H1 (cell line): ENCODE measurements around the gene H1-8. TPM values are rescaled to one million over a fixed set of nuclear protein-coding genes. Genes with fewer than 3 reads are reported as not detected.

ENCODE experiments used
- CTCF ChIA-PET: fragments of 300-600 bp; sonication (Branson Sonifier 250); formaldehyde crosslinking; loops from one replicate; lab custom pipeline; 2021; ENCODE audit not compliant: partially characterized antibody; lab: Charles Lee
- POLR2A ChIA-PET: fragments of 300-600 bp; sonication (Branson Sonifier 250); formaldehyde crosslinking; loops from one replicate; lab custom pipeline; 2021; ENCODE audit warnings: inconsistent platforms; ENCODE audit not compliant: partially characterized antibody; lab: Charles Lee
- DNase-seq, 2 experiments: peaks; one replicate each; pipeline versions ENCODE4 v3.0.0 to v3.0.0-alpha.2; 2010 to 2022; ENCODE audit warnings: low spot score in 2 of 2, low read depth in 1 of 2, mixed read lengths in 1 of 2
- FAIRE-seq: peaks from 2 replicates; lab custom pipeline; 2011; peaks lifted over from hg19 to GRCh38; lab: Jason Lieb, UNC
- H2AFZ ChIP-seq: 2 replicates; pipeline ENCODE4 v1.8.1; 2012; ENCODE audit warnings: low read length, inconsistent platforms
- H2AK5ac ChIP-seq: 2 replicates; pipeline ENCODE4 v1.6.1; 2013; ENCODE audit warnings: low read depth, low read length
- H2BK120ac ChIP-seq: replicated peaks from 2 replicates; pipeline ENCODE3; 2013; ENCODE audit warnings: low read depth, low read length, inconsistent platforms
- H2BK12ac ChIP-seq: 2 replicates; pipeline ENCODE4 v1.6.1; 2013; ENCODE audit warnings: low read depth, low read length
- H2BK15ac ChIP-seq: 2 replicates; pipeline ENCODE4 v1.6.1; 2013; ENCODE audit warnings: low read length
- H2BK20ac ChIP-seq: 2 replicates; pipeline ENCODE4 v1.6.1; 2013; ENCODE audit warnings: low read length
- H2BK5ac ChIP-seq: 2 replicates; pipeline ENCODE4 v1.6.1; 2013; ENCODE audit warnings: low read depth, low read length
- H3K14ac ChIP-seq: 2 replicates; pipeline ENCODE4 v1.6.1; 2013; ENCODE audit warnings: inconsistent platforms; ENCODE audit not compliant: insufficient read length
- H3K18ac ChIP-seq: 2 replicates; pipeline ENCODE4 v1.6.1; 2013; ENCODE audit warnings: low read length; ENCODE audit errors: extremely low read depth
- H3K23ac ChIP-seq: 2 replicates; pipeline ENCODE4 v1.6.1; 2013; ENCODE audit warnings: inconsistent platforms; ENCODE audit not compliant: insufficient read length
- H3K23me2 ChIP-seq: 2 replicates; pipeline ENCODE4 v1.6.1; 2013; ENCODE audit warnings: low read depth, low read length
- H3K27ac ChIP-seq: 2 replicates; pipeline ENCODE4 v1.6.1; 2011; ENCODE audit warnings: low read depth, low read length, inconsistent platforms
- H3K27me3 ChIP-seq, 4 experiments: replicated peaks in 1 of 4; 1 replicate in 1 of 4; 2 replicates in 3 of 4; pipeline versions ENCODE4 v1.6.1 to v1.8.1; 2011 to 2013; ENCODE audit warnings: low read length in 3 of 4, mild to moderate bottlenecking in 3 of 4, inconsistent platforms in 2 of 4, mixed read lengths in 2 of 4, moderate library complexity in 1 of 4; ENCODE audit not compliant: control insufficient read depth in 3 of 4, insufficient read depth in 3 of 4; ENCODE audit errors: extremely low read depth in 1 of 4
- H3K36me3 ChIP-seq, 4 experiments: 2 replicates each; pipeline versions ENCODE4 v1.6.1 to v1.8.1; 2011 to 2013; ENCODE audit warnings: mild to moderate bottlenecking in 4 of 4, low read length in 3 of 4, moderate library complexity in 2 of 4, control low read depth in 1 of 4, inconsistent platforms in 1 of 4; ENCODE audit not compliant: insufficient read depth in 4 of 4, control insufficient read depth in 2 of 4
- H3K4ac ChIP-seq: replicated peaks from 2 replicates; pipeline ENCODE3; 2013; ENCODE audit warnings: low read length, low read depth, mixed read lengths, inconsistent platforms; ENCODE audit not compliant: insufficient read length
- H3K4me1 ChIP-seq, 4 experiments: replicated peaks in 1 of 4; 1 replicate in 1 of 4; 2 replicates in 3 of 4; pipeline versions ENCODE4 v1.6.1 to v1.8.1; 2011 to 2013; ENCODE audit warnings: low read length in 3 of 4, inconsistent platforms in 2 of 4, mixed read lengths in 1 of 4; ENCODE audit not compliant: insufficient read depth in 4 of 4, control insufficient read depth in 3 of 4
- H3K4me2 ChIP-seq, 2 experiments: 2 replicates each; pipeline versions ENCODE4 v1.6.1 to v1.8.1; 2011 to 2013; ENCODE audit warnings: low read depth in 2 of 2, low read length in 2 of 2, control low read depth in 1 of 2, inconsistent platforms in 1 of 2, mild to moderate bottlenecking in 1 of 2; ENCODE audit not compliant: insufficient read depth in 1 of 2
- H3K4me3 ChIP-seq, 4 experiments: fragments of 200-600, 300-600 bp in 1 of 4; sonication (generic), shearing (Covaris generic), sonication (Bioruptor Twin) in 1 of 4; 2 replicates each; pipeline versions ENCODE4 v1.5.1 to v1.8.1; 2011 to 2016; ENCODE audit warnings: low read length in 4 of 4, low read depth in 3 of 4, control low read depth in 2 of 4, inconsistent platforms in 2 of 4, mild to moderate bottlenecking in 2 of 4, mixed read lengths in 1 of 4, moderate library complexity in 1 of 4; ENCODE audit not compliant: insufficient read depth in 2 of 4; ENCODE audit errors: extremely low read depth in 1 of 4
- H3K56ac ChIP-seq: replicated peaks from 2 replicates; pipeline ENCODE3; 2013; ENCODE audit warnings: low read depth, mild to moderate bottlenecking, mixed read lengths, low read length, inconsistent platforms; ENCODE audit not compliant: insufficient read length
- H3K79me1 ChIP-seq: 2 replicates; pipeline ENCODE4 v1.6.1; 2013; ENCODE audit warnings: low read depth, low read length, control low read depth
- H3K79me2 ChIP-seq, 2 experiments: 2 replicates each; pipeline versions ENCODE4 v1.6.1 to v1.8.1; 2012 to 2013; ENCODE audit warnings: low read length in 2 of 2, mild to moderate bottlenecking in 2 of 2, inconsistent platforms in 1 of 2; ENCODE audit not compliant: insufficient read depth in 2 of 2, control insufficient read depth in 1 of 2
- H3K9ac ChIP-seq, 4 experiments: replicated peaks in 1 of 4; 1 replicate in 1 of 4; 2 replicates in 3 of 4; pipeline versions ENCODE4 v1.6.1 to v1.8.1; 2011 to 2013; ENCODE audit warnings: low read depth in 3 of 4, low read length in 3 of 4, control low read depth in 2 of 4, mild to moderate bottlenecking in 2 of 4, moderate library complexity in 2 of 4, inconsistent platforms in 1 of 4; ENCODE audit errors: extremely low read depth in 1 of 4
- H3K9me3 ChIP-seq, 2 experiments: 2 replicates each; pipeline versions ENCODE4 v1.6.1 to v1.8.1; 2012 to 2013; ENCODE audit warnings: mild to moderate bottlenecking in 2 of 2, moderate library complexity in 2 of 2, control low read depth in 1 of 2, inconsistent platforms in 1 of 2, low read depth in 1 of 2, low read length in 1 of 2, mixed read lengths in 1 of 2; ENCODE audit not compliant: insufficient read depth in 2 of 2
- H4K20me1 ChIP-seq, 2 experiments: replicated peaks in 1 of 2; 2 replicates each; pipeline versions ENCODE3 to v1.8.1; 2011 to 2013; ENCODE audit warnings: inconsistent platforms in 2 of 2, low read length in 2 of 2, mild to moderate bottlenecking in 1 of 2; ENCODE audit not compliant: insufficient read depth in 2 of 2, control insufficient read depth in 1 of 2
- H4K5ac ChIP-seq: 2 replicates; pipeline ENCODE4 v1.6.1; 2013; ENCODE audit warnings: low read length, low read depth, mixed read lengths, inconsistent platforms; ENCODE audit not compliant: insufficient read length
- H4K8ac ChIP-seq: 2 replicates; pipeline ENCODE4 v1.8.0; 2013; ENCODE audit warnings: mild to moderate bottlenecking, moderate library complexity, low read length, inconsistent platforms; ENCODE audit not compliant: insufficient read depth; ENCODE audit errors: extremely low read depth
- H4K91ac ChIP-seq: replicated peaks from 2 replicates; pipeline ENCODE3; 2013; ENCODE audit warnings: low read length, mixed read lengths, inconsistent platforms; ENCODE audit not compliant: insufficient read length
- BCL11A ChIP-seq, 2 experiments: IDR thresholded peaks; one replicate each; pipeline ENCODE4 v1.6.1; 2011; ENCODE audit warnings: low read depth in 2 of 2, low read length in 2 of 2, mild to moderate bottlenecking in 2 of 2
- CHD1 ChIP-seq: IDR thresholded peaks from 2 replicates; pipeline ENCODE4 v1.6.1; 2012; ENCODE audit warnings: low read depth, low read length, improper control_type of control experiment
- EZH2 ChIP-seq: fragments of 200-600 bp; sonication (generic); IDR thresholded peaks from 2 replicates; pipeline ENCODE4 v1.7.1; 2012; ENCODE audit warnings: low read depth, mild to moderate bottlenecking, moderate library complexity, low read length, inconsistent platforms; ENCODE audit not compliant: severe bottlenecking
- HDAC2 ChIP-seq, 2 experiments: fragments of 300-600 bp in 1 of 2; sonication (generic) in 1 of 2; IDR thresholded peaks; 2 replicates each; pipeline ENCODE4 v1.6.1; 2011 to 2012; ENCODE audit warnings: low read depth in 2 of 2, low read length in 2 of 2, mild to moderate bottlenecking in 2 of 2, moderate library complexity in 2 of 2, borderline replicate concordance in 1 of 2, inconsistent platforms in 1 of 2
- MAX ChIP-seq: IDR thresholded peaks from 2 replicates; pipeline ENCODE4 v1.6.1; 2012; ENCODE audit warnings: inconsistent platforms
- NRF1 ChIP-seq: IDR thresholded peaks from 2 replicates; pipeline ENCODE4 v1.6.1; 2011; ENCODE audit warnings: mild to moderate bottlenecking, low read depth, low read length, improper control_type of control experiment
- RAD21 ChIP-seq, 2 experiments: IDR thresholded peaks in 1 of 2; conservative IDR thresholded peaks in 1 of 2; 2 replicates each; pipeline ENCODE4 v1.6.1; 2011; ENCODE audit warnings: low read depth in 2 of 2, low read length in 2 of 2, improper control_type of control experiment in 1 of 2, inconsistent platforms in 1 of 2, mild to moderate bottlenecking in 1 of 2, moderate library complexity in 1 of 2
- RBBP5 ChIP-seq: IDR thresholded peaks from 2 replicates; pipeline ENCODE4 v1.7.1; 2012; ENCODE audit warnings: low read depth, mild to moderate bottlenecking, inconsistent platforms, low read length, moderate library complexity, borderline replicate concordance
- SP4 ChIP-seq: IDR thresholded peaks from 2 replicates; pipeline ENCODE4 v1.6.1; 2012; ENCODE audit warnings: low read length, inconsistent platforms
- ZNF274 ChIP-seq: IDR thresholded peaks from 2 replicates; pipeline ENCODE4 v1.7.0; 2012; ENCODE audit warnings: low read length, borderline replicate concordance; ENCODE audit errors: extremely low read depth
- WGBS, 2 experiments: shearing (Covaris generic) in 1 of 2; methylation state at CpG; one replicate each; pipeline versions ENCODE4 v1.1.6 to v1.1.7; 2013 to 2015; ENCODE audit warnings: low lambda C conversion rate in 2 of 2, mixed read lengths in 2 of 2, inconsistent platforms in 1 of 2, low coverage in 1 of 2, missing lambda C conversion rate in 1 of 2; ENCODE audit not compliant: insufficient replicate concordance in 2 of 2, insufficient coverage in 1 of 2, insufficient read length in 1 of 2; ENCODE audit errors: extremely low coverage in 1 of 2, missing lambda C conversion rate in 1 of 2; 5-methylcytosine and 5-hydroxymethylcytosine counted together
- polyA plus RNA-seq, 7 experiments: library from polyadenylated mRNA; depleted of rRNA in 3 of 7; stranded (reverse) in 5 of 7; unstranded in 2 of 7; fragments of >200 nt in 5 of 7; fragments of 200-250 nt in 2 of 7; gene quantifications; 1 replicate in 5 of 7; 2 replicates in 1 of 7; 4 replicates in 1 of 7; pipeline versions ENCODE4 v1.2.1 to v1.2.3, GENCODE V29; 2011 to 2013; ENCODE audit warnings: missing spikeins in 2 of 7, mixed read lengths in 2 of 7
- total RNA-seq: library from RNA; stranded (reverse); fragmentation: NEBNext Ultra II Directional; extraction: Animal tissue kit (Norgen Biotek cat#: 25700); gene quantifications from 2 replicates; pipeline ENCODE4 v1.2.1, GENCODE V29; 2021

Gene H1-8
- total and polyA plus RNA-seq, 2 of the 8 experiments (the other 6 are each of a cell fraction or from before 2014, with no cell fraction given) = not detected

- DNase-seq = no peak
- Histone ChIP-seq H2BK20ac (0 out of 2 replicates have a peak overlapping the region, but pooled peaks have one; percentile 34), H3K4me2 (no peak overlapping the region), H3K23ac (no peak overlapping the region), H3K23me2 (no peaks in the 10 kb centered on the region), H2AK5ac (0 out of 2 replicates have a peak overlapping the region, but pooled peaks have one; percentile 34), H2BK15ac (0 out of 2 replicates have a peak overlapping the region, but pooled peaks have one; percentile 31), H3K4me3 (no peak overlapping the region), H2BK12ac (peak overlapping the region; percentile 17; the same call in 1 of the 2 replicates), H4K91ac (no peak overlapping the region), H2AFZ (no peak overlapping the region), H3K18ac (no peak overlapping the region), H4K20me1 (peaks cover 0 to 1% of the 10 kb centered on the region in 2 experiments), H3K4me1 (peaks cover 3 to 22% (median 11%) of the 10 kb centered on the region in 4 experiments), H3K36me3 (no peaks in the 10 kb centered on the region), H2BK120ac (no peak overlapping the region), H3K9me3 (no peaks in the 10 kb centered on the region), H3K79me2 (no peaks in the 10 kb centered on the region), H3K27ac (no peak overlapping the region), H3K9ac (no peak overlapping the region; a peak in 1 of 7 replicates), H3K4ac (no peak overlapping the region), H3K79me1 (no peaks in the 10 kb centered on the region), H3K27me3 (no peaks in the 10 kb centered on the region; a peak in 1 of 7 replicates), H3K56ac (no peak overlapping the region), H4K8ac (no peak overlapping the region), H3K14ac (no peak overlapping the region), H4K5ac (no peak overlapping the region), H2BK5ac (0 out of 2 replicates have a peak overlapping the region, but pooled peaks have one; percentile 44)
- 80% methylated on average over 13 of the region's 13 CpGs; no CpG with 5 or more reads in 1 of the 2 experiments for WGBS, 2 experiments
- FAIRE-seq = no peak
- ChIA-PET CTCF (interaction anchor here (0.8 to 11.3 kb wide), 11 partner anchors 11 to 186 kb away, joined by 3 to 93 read pairs (median 3); partner anchors contain the start of genes H1-8 and RHO), POLR2A (interaction anchor here (0.6 to 1.2 kb wide), 5 partner anchors 11 to 486 kb away, joined by 3 to 5 read pairs (median 4); a partner anchor contains a TSS)
- no peak for TF ChIP-seq NRF1
- TF ChIP-seq EZH2 = no peak
- TF ChIP-seq RBBP5 = no peak
- no peak for TF ChIP-seq SP4
- no peak for TF ChIP-seq BCL11A (IDR thresholded peaks at IDR 0.05; ENCODE audit: low read depth in 2 of 2, low read length in 2 of 2)
- no peak for TF ChIP-seq RAD21 (IDR thresholded peaks at IDR 0.05 in 1 of 2, conservative IDR thresholded peaks at IDR 0.05 in 1 of 2; ENCODE audit: low read depth in 2 of 2, low read length in 2 of 2)
- TF ChIP-seq ZNF274 = no peak
- TF ChIP-seq MAX = no peak
- no peak for TF ChIP-seq HDAC2 (IDR thresholded peaks at IDR 0.05; ENCODE audit: borderline replicate concordance in 1 of 2, low read depth in 2 of 2, low read length in 2 of 2)
- TF ChIP-seq CHD1 = no peak
These were observed 11.6 kb downstream of the H1-8 start for GRCh38 chr3:129554356-129555152.
